Measurements from ENCODE around the gene NPIPA8. TPM values are rescaled to one million over a fixed set of nuclear protein-coding genes. Genes with fewer than 3 reads are reported as not detected.
A peak's percentile ranks its signal among the peaks of the same experiment; 100 is the strongest.
"Not testable (repeated sequence)": the region's sequence is repeated elsewhere in the genome, so short reads cannot be mapped to it uniquely, and the experiment has no call there.

Gene NPIPA8
- total and polyA plus RNA-seq, 9 of the 15 experiments (the other 6 are each of a cell fraction or from before 2014, with no cell fraction given): 1.8 to 28.9 (median 10.9) TPM

DNA sequence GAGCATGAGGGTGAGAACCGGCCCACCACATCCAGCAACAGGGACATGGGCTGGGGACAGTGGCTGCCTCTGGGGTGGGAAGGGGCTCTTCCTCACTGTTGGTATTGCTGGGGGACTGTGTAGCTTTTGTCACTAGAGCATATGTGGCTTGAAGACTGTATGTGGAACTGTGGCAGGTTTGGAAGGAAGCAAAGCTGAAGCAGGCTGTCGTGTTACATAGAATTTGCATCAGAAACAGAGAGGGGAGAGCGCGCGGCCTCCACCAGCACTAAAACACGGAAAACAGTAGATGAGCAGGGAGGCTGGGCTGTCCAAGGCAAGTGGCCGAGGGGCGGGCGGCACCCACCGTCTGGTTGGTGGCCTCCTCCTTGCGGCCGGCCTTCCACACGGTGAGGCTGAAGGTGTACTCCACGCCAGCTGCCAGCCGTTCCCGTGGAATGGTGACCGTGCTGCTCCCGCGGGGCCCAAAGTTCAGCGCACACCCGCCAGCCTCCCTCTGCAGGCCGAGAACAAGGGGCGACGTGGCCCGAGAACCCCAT is 47.6 kb upstream of the NPIPA8 start:
- intact Hi-C loops (cut with micrococcal nuclease); H3K79me2 ChIP-seq (ENCODE audit: control insufficient read depth, insufficient read depth, low read length); H3K36me3 ChIP-seq (ENCODE audit: control insufficient read depth, insufficient read depth, low read length); H3K9me3 ChIP-seq (replicated peaks; ENCODE audit: control insufficient read depth, insufficient read depth, low read depth, low read length); H2AFZ ChIP-seq (ENCODE audit: low read depth, low read length); H3K27me3 ChIP-seq (ENCODE audit: control insufficient read depth in 2 of 2, insufficient read depth in 2 of 2, low read length in 2 of 2); H4K20me1 ChIP-seq (replicated peaks; ENCODE audit: control insufficient read depth, insufficient read depth, low read length); H3K9me1 ChIP-seq (ENCODE audit: control insufficient read depth, insufficient read depth, low read length); DNase-seq (ENCODE audit: extremely low read depth in 1 of 4, low spot score in 3 of 4); BruUV-seq (replicated peaks); H3K4me1 ChIP-seq (replicated peaks in 1 of 2; ENCODE audit: control insufficient read depth in 2 of 2, insufficient read depth in 2 of 2, low read length in 2 of 2); H3K4me3 ChIP-seq; H3K27ac ChIP-seq (ENCODE audit: extremely low read depth, low read depth, low read length); H3K4me2 ChIP-seq (ENCODE audit: insufficient read depth, low read length); in situ Hi-C loops (cut with MboI); CTCF ChIA-PET (ENCODE audit: low intra/inter-chr PET ratio); FAIRE-seq; H3K9ac ChIP-seq (ENCODE audit: insufficient read depth in 1 of 2, low read depth in 2 of 2, low read length in 2 of 2); POLR2A ChIA-PET: not testable (repeated sequence)
- ATAC-seq: peak; percentile 50
- 83% methylated on average over 4 of the region's 25 CpGs for WGBS (ENCODE audit: insufficient coverage, low coverage, missing lambda C conversion rate)

GRCh38 chr16:18382696-18383095 is 46.2 kb upstream of the NPIPA8 start:
- POLR2A ChIA-PET; DNase-seq (ENCODE audit: extremely low read depth in 1 of 4, low spot score in 3 of 4); H4K20me1 ChIP-seq (replicated peaks; ENCODE audit: control insufficient read depth, insufficient read depth, low read length); ATAC-seq; H3K9me3 ChIP-seq (replicated peaks; ENCODE audit: control insufficient read depth, insufficient read depth, low read depth, low read length); in situ Hi-C loops (cut with MboI); H3K4me2 ChIP-seq (ENCODE audit: insufficient read depth, low read length); H3K9me1 ChIP-seq (ENCODE audit: control insufficient read depth, insufficient read depth, low read length); BruUV-seq (replicated peaks); H3K4me1 ChIP-seq (replicated peaks in 1 of 2; ENCODE audit: control insufficient read depth in 2 of 2, insufficient read depth in 2 of 2, low read length in 2 of 2); H3K79me2 ChIP-seq (ENCODE audit: control insufficient read depth, insufficient read depth, low read length); FAIRE-seq; H3K27me3 ChIP-seq (ENCODE audit: control insufficient read depth in 2 of 2, insufficient read depth in 2 of 2, low read length in 2 of 2); intact Hi-C loops (cut with micrococcal nuclease); CTCF ChIA-PET (ENCODE audit: low intra/inter-chr PET ratio); H3K27ac ChIP-seq (ENCODE audit: extremely low read depth, low read depth, low read length); H3K36me3 ChIP-seq (ENCODE audit: control insufficient read depth, insufficient read depth, low read length); H2AFZ ChIP-seq (ENCODE audit: low read depth, low read length); H3K9ac ChIP-seq (ENCODE audit: insufficient read depth in 1 of 2, low read depth in 2 of 2, low read length in 2 of 2); H3K4me3 ChIP-seq: not testable (repeated sequence)
- no CpG with 5 or more reads among the region's 28 CpGs for WGBS (ENCODE audit: insufficient coverage, low coverage, missing lambda C conversion rate)

GRCh38 chr16:18347742-18348141 is 11.2 kb upstream of the NPIPA8 start:
- CTCF ChIA-PET (ENCODE audit: low intra/inter-chr PET ratio); FAIRE-seq; H3K4me1 ChIP-seq (replicated peaks in 1 of 2; ENCODE audit: control insufficient read depth in 2 of 2, insufficient read depth in 2 of 2, low read length in 2 of 2); H2AFZ ChIP-seq (ENCODE audit: low read depth, low read length); H3K27me3 ChIP-seq (ENCODE audit: control insufficient read depth in 2 of 2, insufficient read depth in 2 of 2, low read length in 2 of 2); H3K79me2 ChIP-seq (ENCODE audit: control insufficient read depth, insufficient read depth, low read length); in situ Hi-C loops (cut with MboI); H3K9me1 ChIP-seq (ENCODE audit: control insufficient read depth, insufficient read depth, low read length); intact Hi-C loops (cut with micrococcal nuclease); H3K9ac ChIP-seq (ENCODE audit: insufficient read depth in 1 of 2, low read depth in 2 of 2, low read length in 2 of 2); H4K20me1 ChIP-seq (replicated peaks; ENCODE audit: control insufficient read depth, insufficient read depth, low read length); POLR2A ChIA-PET; H3K4me2 ChIP-seq (ENCODE audit: insufficient read depth, low read length); H3K9me3 ChIP-seq (replicated peaks; ENCODE audit: control insufficient read depth, insufficient read depth, low read depth, low read length); H3K27ac ChIP-seq (ENCODE audit: extremely low read depth, low read depth, low read length); DNase-seq (ENCODE audit: extremely low read depth in 1 of 4, low spot score in 3 of 4); H3K36me3 ChIP-seq (ENCODE audit: control insufficient read depth, insufficient read depth, low read length); ATAC-seq; H3K4me3 ChIP-seq: not testable (repeated sequence)
- TSS peak; percentile 43 for BruUV-seq (replicated peaks)
- no CpG with 5 or more reads among the region's 22 CpGs for WGBS (ENCODE audit: insufficient coverage, low coverage, missing lambda C conversion rate)

- H3K27me3 ChIP-seq (ENCODE audit: control insufficient read depth in 2 of 2, insufficient read depth in 2 of 2, low read length in 2 of 2); H3K9me1 ChIP-seq (ENCODE audit: control insufficient read depth, insufficient read depth, low read length); H4K20me1 ChIP-seq (replicated peaks; ENCODE audit: control insufficient read depth, insufficient read depth, low read length); POLR2A ChIA-PET; H3K9ac ChIP-seq (ENCODE audit: insufficient read depth in 1 of 2, low read depth in 2 of 2, low read length in 2 of 2); H3K27ac ChIP-seq (ENCODE audit: extremely low read depth, low read depth, low read length); ATAC-seq; H2AFZ ChIP-seq (ENCODE audit: low read depth, low read length); H3K79me2 ChIP-seq (ENCODE audit: control insufficient read depth, insufficient read depth, low read length); H3K4me2 ChIP-seq (ENCODE audit: insufficient read depth, low read length); H3K9me3 ChIP-seq (replicated peaks; ENCODE audit: control insufficient read depth, insufficient read depth, low read depth, low read length); in situ Hi-C loops (cut with MboI); DNase-seq (ENCODE audit: extremely low read depth in 1 of 4, low spot score in 3 of 4); CTCF ChIA-PET (ENCODE audit: low intra/inter-chr PET ratio); BruUV-seq (replicated peaks); H3K4me3 ChIP-seq; FAIRE-seq; H3K4me1 ChIP-seq (replicated peaks in 1 of 2; ENCODE audit: control insufficient read depth in 2 of 2, insufficient read depth in 2 of 2, low read length in 2 of 2); intact Hi-C loops (cut with micrococcal nuclease); H3K36me3 ChIP-seq (ENCODE audit: control insufficient read depth, insufficient read depth, low read length): not testable (repeated sequence)
- WGBS (ENCODE audit: insufficient coverage, low coverage, missing lambda C conversion rate): no CpG with 5 or more reads among the region's 22 CpGs
These were observed 10.5 kb upstream of the NPIPA8 start for GRCh38 chr16:18346993-18347392.

All from K562 (cell line).